ENCODE data around the gene SUV39H1.
"Not testable (repeated sequence)": the region's sequence is repeated elsewhere in the genome, so short reads cannot be mapped to it uniquely, and the experiment has no call there.

SUV39H1 gene

DNA sequence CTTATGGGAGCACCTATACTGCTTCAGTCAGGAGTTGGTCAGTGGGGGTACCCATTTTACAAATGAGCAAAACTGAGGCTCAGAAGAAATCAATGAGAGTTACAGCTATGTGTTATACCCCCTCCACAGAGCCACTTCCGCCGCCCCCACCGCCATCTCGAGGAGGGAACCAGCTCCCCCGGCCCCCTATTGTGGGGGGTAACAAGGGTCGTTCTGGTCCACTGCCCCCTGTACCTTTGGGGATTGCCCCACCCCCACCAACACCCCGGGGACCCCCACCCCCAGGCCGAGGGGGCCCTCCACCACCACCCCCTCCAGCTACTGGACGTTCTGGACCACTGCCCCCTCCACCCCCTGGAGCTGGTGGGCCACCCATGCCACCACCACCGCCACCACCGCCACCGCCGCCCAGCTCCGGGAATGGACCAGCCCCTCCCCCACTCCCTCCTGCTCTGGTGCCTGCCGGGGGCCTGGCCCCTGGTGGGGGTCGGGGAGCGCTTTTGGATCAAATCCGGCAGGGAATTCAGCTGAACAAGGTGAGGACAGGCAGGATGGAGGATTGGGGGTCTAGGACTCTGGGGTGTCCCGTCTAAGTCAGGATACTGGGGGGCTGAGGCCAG is 7.9 kb upstream of the SUV39H1 start:
- no peak for DNase-seq (ENCODE audit: low read depth)

DNA sequence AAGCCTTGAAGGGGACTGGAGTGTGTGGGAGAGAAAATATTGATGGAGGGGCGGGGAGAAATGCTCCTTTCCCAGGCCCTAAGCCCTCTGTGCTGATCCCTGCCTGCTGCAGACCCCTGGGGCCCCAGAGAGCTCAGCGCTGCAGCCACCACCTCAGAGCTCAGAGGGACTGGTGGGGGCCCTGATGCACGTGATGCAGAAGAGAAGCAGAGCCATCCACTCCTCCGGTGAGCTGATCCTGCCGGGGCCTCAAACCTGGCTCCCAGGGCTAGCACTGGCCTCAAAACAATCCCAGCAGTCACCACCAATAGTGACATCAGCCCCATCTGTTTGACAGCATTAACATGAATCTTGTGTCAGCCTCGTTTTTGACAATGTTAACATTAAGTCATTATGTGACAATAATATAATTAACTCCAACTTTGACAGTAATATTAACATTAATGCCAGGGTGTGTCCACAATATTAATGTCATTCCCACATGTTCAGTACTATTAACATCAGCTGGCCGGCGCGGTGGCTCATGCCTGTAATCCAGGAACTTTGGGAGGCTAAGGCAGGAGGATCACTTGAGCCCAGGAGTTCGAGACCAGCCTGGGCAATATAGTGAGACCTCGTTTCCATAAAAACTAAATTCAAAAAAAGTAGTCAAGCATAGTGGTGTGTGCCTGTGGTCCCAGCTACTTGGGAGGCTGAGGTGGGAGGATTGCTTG is 7.2 kb upstream of the SUV39H1 start:
- no peak for DNase-seq (ENCODE audit: low read depth)

DNA sequence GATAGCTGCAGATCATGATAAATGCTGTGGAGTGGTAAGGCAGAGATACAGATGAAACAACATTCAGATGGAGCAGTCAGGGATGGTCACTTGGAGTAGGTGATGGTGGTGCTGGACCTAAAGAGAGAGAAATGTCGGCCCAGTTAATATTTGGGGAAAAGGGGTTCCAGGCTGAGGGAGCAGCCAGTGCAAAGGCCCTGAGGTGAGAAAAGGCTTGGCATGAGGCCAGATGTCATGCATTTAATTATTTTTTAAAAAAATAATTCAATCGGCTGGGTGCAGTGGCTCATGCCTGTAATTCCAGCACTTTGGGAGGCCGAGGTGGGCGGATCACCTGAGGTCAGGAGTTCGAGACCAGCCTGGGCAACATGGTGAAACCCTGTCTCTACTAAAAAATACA is 4.8 kb upstream of the SUV39H1 start:
- DNase-seq (ENCODE audit: low read depth): not testable (repeated sequence)

- DNase-seq (ENCODE audit: low read depth): no peak
Measured at GRCh38 chrX:48694776-48695533, 1.6 kb upstream of the SUV39H1 start.

GRCh38 chrX:48695534-48695896 is 1.0 kb upstream of the SUV39H1 start:
- DNase-seq (ENCODE audit: low read depth): no peak

DNA sequence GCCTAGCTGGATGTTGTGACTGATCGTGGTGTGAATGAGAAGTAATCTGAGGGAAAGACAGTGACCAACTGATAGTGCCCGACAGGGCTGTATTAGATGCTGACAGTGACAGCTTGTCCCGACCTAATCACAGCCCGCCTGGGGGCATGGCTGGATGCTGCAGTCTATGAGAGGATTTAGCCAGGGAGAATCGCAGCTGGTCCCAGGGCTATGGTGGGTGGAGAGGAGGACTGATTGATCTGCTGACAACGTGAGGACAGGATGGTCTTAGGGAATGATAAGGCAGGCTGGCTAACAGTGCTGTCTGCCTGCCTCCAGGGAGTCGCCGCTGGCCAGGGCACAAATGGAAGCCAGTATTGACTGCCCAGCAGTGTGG is 621 bp upstream of the SUV39H1 start:
- DNase-seq (ENCODE audit: low read depth): no peak

GRCh38 chrX:48696909-48697727 is 584 bp downstream of the SUV39H1 start:
- no peak for DNase-seq (ENCODE audit: low read depth)

DNA sequence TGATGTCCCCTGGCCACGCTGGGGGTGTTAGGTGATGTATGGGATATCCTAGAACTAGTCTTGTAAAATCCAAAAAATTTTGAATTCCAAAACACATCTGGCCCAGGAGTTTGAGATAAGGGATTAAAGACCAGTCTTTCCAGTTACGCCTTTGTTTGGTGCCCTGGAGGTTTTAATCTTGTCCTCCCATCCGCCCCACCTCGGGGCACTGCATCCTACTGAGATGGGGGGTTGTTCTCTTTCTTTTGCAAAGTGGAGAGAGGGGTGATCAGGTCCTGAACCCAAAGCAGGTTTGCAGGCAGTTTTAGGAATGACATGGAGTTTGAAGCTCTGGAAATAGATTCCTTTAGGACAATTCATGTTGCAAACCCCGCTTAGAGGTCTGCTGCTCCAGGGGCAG is 1.8 kb downstream of the SUV39H1 start:
- no peak for DNase-seq (ENCODE audit: low read depth)

- DNase-seq (ENCODE audit: low read depth): no peak
Measured at GRCh38 chrX:48700246-48700645, 3.7 kb downstream of the SUV39H1 start.

- no peak for DNase-seq (ENCODE audit: low read depth)
Measured at GRCh38 chrX:48700951-48701653, 4.6 kb downstream of the SUV39H1 start.

DNA sequence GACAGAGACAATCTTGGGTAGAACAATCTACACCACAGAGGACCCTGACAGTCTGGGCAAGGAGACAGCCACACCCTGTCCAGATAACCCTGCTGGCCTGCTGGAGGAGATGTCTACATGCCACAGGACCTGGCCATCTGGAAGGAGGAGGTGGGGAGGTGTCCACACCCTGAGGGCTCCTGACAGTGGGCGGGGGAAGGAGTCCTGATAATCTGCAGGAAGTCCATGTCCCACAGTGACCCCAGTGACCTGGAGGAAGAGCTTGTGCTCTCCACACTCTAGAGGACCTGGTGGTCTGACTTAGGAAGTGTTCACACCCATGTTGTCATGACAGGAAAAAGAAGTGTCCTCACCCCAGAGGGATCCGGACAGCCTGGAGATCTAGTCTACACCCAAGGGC is 5.5 kb downstream of the SUV39H1 start:
- DNase-seq (ENCODE audit: low read depth): no peak

DNA sequence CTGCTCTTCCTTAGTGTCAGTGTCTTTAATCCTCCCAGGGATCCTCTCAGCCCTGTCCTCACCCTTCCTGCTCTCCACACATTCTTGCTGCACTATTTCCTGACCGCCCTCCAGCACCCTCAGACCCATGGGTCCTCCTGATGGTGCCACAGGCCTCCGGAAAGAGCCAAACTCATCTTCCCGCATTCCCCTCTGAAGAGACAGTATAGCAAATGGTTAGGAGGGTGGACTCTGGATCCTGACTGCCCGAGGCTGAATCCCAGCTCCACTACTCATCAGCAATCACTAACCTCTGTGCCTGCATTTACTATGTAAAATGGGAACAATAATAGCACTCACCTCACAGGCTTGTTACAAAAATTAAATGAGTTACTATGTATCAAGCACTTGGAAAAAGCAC is 6.2 kb downstream of the SUV39H1 start:
- no peak for DNase-seq (ENCODE audit: low read depth)

DNA sequence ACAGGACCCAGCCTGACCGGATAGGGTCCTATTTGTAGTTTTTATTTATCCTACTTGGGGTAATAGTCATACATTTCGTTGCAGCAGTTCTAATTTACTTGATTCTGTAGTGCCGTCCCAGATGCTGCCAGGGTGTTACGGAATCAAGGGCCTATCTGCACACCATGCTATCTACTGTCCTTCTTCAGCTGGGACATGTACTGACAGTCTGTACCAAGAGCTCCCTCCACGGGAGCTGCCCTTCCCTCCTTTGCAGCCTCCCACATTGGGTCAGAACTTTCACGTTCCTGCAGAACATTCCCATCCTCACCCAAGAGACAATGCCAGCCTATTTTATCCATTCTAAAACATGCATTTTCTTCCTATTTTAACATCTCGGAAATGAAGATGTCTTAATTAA is 6.7 kb downstream of the SUV39H1 start:
- DNase-seq (ENCODE audit: low read depth): no peak

GRCh38 chrX:48703642-48704481 is 7.3 kb downstream of the SUV39H1 start:
- no peak for DNase-seq (ENCODE audit: low read depth)

DNA sequence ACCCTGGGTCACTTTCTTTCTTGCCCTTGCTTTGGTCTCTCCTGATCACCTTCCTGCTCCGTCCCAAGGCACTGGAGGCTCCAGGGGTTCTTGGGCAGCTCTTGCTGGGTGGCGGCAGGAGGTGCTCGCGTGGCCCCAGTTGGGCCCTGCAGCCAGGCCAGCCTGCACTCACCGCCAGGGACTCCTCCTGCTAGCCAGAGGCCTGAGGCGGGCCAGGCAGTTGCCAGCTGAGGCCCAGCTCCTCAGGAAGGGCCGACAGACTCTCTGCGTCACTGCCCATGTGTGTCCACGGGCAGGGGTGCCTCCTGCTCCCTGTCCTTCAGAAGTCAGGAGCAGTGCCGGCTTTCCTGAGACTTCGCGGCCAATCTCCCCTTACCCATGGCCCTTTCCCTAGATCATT is 9.3 kb downstream of the SUV39H1 start:
- no peak for DNase-seq (ENCODE audit: low read depth)

- no peak for DNase-seq (ENCODE audit: low read depth)
Measured at GRCh38 chrX:48709522-48710112, 13.1 kb downstream of the SUV39H1 start.

- DNase-seq (ENCODE audit: low read depth): no peak
Measured at GRCh38 chrX:48711162-48711928, 14.8 kb downstream of the SUV39H1 start.

DNA sequence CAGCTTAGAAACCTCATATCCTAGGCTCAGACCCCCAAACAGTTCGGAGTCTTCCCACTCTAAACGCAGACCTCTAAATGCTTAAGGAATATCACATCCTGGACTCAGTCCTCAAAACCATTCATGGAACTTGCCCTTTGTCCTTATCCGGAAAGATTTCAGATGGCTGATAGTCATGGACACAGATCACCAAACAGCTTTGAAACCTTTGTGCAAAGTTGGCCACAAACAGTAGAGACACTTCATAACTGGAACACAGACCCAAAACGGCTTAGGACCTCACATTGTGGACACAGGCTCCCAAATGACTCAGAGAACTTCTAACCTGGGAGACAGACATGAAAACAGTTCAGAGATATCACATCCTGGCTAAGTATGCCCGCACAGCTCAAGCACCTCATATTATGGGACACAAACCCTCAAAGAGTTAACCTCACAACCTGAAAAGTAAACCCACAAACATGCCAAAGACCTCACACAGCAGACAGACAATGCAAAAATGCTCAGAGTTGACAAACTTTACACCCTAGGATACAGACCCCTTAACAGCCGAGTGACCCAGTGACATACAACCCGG is 15.5 kb downstream of the SUV39H1 start:
- DNase-seq (ENCODE audit: low read depth): no peak

GRCh38 chrX:48713847-48714246 is 17.3 kb downstream of the SUV39H1 start:
- no peak for DNase-seq (ENCODE audit: low read depth)
